ENCODE measurements around the gene CABP7.

Gene CABP7

DNA sequence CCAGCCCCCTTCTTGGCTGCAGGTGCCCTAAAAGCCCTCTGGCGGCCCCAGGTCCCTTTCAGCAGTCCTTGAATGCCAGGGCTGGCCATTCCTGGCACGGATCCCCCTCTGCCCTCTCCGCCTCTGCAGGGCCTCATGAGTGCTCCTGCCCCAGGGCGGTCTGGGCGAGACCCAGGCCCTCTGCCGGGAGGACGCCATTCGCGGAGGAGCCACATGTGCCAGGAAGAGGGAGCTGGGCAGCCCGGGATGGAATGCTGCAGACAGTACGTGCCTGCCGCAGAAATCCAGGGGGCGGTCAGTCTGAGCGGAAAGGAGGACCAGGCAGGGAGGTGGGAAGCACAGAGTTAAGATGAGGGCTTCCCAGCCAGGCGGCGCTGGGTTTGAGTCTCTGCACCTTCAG is 2.8 kb downstream of the CABP7 start:
- no peak for DNase-seq (ENCODE audit: low read depth, low spot score)

- no peak for DNase-seq (ENCODE audit: low read depth, low spot score)
Observed at GRCh38 chr22:29723766-29724165, 4.0 kb downstream of the CABP7 start.

GRCh38 chr22:29724843-29725242 is 5.0 kb downstream of the CABP7 start:
- no peak for DNase-seq (ENCODE audit: low read depth, low spot score)

- DNase-seq (ENCODE audit: low read depth, low spot score): no peak
Observed at GRCh38 chr22:29726106-29726505, 6.3 kb downstream of the CABP7 start.

DNA sequence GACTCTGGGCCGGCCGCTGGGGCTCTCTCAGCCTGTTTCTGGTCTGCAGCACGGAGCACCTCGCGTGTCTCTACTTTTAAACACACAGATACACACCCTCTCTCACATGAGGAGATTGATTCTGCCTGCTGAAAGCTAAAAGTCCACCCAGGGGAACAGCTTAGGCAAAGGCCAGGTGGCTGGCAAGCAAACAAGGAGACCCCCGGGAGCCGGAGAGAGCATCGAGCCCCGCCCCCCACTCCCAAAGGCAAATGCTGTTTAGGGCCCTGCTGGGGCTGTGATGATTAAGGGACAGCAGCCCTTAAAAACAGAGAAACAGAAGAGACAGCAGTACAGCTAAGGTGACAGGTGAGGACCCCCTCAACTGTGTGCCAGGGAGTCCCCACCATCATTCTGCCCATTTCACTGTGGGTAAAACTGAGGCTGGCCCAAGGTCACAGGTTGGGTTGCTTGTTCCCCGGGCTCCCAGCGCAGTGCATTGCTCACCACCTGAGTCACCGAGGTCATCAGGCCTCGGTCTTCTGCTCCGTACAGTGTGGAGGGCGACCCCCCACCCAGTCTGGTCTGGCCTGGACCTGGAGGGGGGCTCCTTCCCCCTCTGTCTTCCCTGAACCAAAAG is 6.8 kb downstream of the CABP7 start:
- no peak for DNase-seq (ENCODE audit: low read depth, low spot score)

DNA sequence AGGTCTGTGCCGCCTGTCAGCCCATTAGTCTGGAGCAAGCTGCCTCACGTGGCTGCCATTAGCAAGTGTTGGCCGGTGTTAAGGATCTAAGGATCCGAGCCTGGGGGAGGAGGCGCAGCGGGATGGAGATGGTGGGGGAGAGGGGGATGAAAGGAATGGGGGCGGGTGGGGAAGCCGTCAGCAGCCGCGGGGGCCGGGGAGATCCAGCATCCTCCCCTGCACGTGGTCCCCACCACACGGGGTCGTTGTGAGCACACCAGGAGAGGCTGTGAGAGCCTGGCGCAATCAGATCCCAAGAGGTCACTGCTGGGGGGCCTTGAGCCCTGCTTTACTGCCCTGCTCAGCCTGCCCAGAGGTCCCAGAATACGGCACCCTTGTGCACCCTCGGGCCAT is 7.3 kb downstream of the CABP7 start:
- no peak for DNase-seq (ENCODE audit: low read depth, low spot score)

GRCh38 chr22:29729161-29729560 is 9.4 kb downstream of the CABP7 start:
- no peak for DNase-seq (ENCODE audit: low read depth, low spot score)

DNA sequence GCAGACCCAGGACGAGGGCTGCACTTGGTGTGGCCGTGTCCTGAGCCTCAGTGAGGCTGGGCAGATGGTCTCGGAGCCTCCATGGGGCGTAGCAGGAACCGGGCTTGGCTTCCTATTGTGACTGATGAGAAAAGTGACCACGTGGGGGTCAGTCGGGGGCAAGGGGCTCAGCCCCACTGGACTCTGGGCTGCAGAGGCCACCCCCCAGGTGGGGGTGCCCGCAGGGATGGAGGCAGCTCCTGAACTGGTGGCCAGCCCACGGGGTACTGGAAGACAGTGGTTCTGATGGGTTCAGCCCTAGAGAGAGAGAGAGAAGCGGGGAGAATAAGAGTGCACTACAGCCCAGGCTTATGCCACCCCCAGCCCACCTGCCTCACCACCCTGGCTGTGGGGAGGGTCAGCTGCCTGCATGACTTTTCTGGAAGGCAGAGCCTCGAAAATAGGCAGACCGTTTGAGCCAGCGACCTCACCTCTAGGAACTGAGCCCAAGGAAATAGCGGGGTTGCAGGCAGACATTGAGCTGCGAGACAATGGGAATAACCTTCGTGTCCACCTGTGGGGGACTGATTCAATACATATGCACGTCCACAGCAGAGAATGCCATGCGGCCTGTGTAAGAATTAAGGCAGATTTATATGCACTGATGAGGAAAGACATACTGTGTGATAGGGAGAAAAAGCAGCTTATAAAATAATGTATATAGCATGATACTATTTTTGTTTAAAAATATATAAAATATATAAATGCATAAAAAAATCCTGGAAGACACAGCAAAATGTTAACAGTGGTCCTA is 11.5 kb downstream of the CABP7 start:
- DNase-seq (ENCODE audit: low read depth, low spot score): no peak

GRCh38 chr22:29732883-29733282 is 13.1 kb downstream of the CABP7 start:
- no peak for DNase-seq (ENCODE audit: low read depth, low spot score)

- no peak for DNase-seq (ENCODE audit: low read depth, low spot score)
Observed at GRCh38 chr22:29733362-29734201, 13.8 kb downstream of the CABP7 start.

DNA sequence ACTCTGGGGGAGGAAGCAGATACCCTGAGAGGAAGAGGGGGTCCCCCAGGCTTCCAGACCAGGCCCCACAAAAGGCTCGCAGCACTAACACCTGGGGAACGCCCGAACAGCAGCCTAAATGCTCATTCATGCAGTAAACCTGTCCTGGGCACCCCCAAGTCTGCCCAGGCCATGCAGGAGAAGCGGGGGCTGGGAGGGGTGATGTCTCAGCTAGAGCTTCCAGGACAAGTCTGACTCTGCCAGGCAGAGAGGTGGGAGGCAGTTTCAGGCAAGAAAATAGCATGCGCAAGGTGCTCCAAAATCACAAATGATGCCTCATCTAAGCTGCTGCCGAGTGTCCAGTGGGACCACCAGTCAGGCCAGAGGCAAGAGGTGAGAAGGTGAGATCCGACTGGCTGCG is 14.6 kb downstream of the CABP7 start:
- no peak for DNase-seq (ENCODE audit: low read depth, low spot score)

GRCh38 chr22:29734838-29735237 is 15.0 kb downstream of the CABP7 start:
- DNase-seq (ENCODE audit: low read depth, low spot score): no peak

DNA sequence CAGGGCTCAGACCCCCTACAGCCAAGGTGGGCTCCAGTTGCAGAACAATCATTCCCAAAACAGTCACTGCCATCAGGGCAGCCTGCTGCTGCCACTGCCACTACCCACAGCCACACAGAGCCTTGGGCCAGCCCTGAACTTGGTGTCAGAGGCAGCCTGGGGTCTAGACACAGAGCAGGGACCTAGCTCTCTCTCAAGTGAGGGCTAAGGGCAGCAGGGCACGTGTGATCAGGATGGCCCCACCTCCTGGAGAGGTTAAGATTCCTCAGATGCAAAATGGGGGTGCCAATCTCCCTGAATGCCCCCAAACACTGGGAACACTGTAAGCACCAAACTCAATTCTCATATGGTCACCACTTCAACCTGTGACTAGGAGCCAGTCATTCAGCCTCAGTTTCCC is 15.6 kb downstream of the CABP7 start:
- no peak for DNase-seq (ENCODE audit: low read depth, low spot score)

GRCh38 chr22:29737251-29738117 is 17.7 kb downstream of the CABP7 start:
- no peak for DNase-seq (ENCODE audit: low read depth, low spot score)

DNA sequence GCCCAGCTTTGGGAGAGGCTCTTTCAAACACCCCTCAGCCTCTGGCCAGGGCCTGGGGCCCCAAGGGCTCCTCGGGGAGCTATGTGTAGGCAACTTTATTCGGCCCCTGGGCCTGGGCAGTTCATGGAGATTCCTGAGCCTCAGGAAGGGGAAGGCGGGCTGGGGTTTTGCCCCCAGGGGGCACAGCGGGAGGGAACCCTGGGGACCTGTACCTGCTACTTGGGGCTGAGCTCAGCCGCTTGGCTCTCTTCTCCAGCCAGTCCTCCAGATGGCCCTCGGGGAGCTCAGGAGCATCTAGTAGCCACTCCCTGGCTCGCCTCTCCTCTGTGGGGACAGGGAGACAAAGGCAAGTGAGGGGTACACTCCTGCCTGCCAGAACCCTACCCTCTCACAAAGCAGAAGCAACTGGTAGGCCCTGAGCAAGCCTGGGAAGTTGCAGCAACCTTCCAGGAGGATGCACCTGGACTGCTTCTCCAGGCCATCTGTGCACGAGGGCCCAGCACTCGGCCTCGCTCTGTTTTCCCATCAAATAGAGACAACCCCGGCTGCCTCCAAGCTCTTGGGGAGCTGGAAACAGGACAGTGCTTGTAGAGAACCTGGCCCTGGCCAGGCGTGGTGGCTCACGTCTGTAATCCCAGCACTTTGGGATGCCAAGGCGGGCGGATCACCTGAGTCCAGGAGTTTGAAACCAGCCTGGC is 18.5 kb downstream of the CABP7 start:
- no peak for DNase-seq (ENCODE audit: low read depth, low spot score)

- DNase-seq (ENCODE audit: low read depth, low spot score): no peak
Observed at GRCh38 chr22:29739346-29739875, 19.6 kb downstream of the CABP7 start.

GRCh38 chr22:29740216-29740615 is 20.4 kb downstream of the CABP7 start:
- DNase-seq (ENCODE audit: low read depth, low spot score): no peak

GRCh38 chr22:29741926-29742325 is 22.1 kb downstream of the CABP7 start:
- no peak for DNase-seq (ENCODE audit: low read depth, low spot score)

DNA sequence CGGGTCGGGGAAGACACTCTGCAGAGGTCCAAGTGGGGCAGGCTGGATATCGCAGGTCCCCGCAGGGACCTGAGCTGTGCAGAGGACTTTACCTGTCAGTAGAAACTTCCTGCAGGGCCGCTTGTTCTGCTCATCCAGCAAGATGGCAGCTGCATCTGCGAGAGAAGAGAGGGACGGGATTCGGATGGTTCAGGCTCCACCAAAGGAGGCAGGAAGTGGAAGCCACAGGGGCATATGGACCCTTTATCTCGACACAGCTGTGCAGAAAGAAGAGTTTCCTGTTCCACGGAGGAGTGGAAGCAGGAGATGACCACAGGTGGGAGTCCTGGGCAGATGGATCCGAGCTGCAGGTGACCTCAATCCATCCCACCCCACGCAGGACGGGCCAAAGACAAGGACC is 22.5 kb downstream of the CABP7 start:
- no peak for DNase-seq (ENCODE audit: low read depth, low spot score)

GRCh38 chr22:29744902-29745301 is 25.1 kb downstream of the CABP7 start:
- no peak for DNase-seq (ENCODE audit: low read depth, low spot score)

- no peak for DNase-seq (ENCODE audit: low read depth, low spot score)
Observed at GRCh38 chr22:29747832-29748231, 28.0 kb downstream of the CABP7 start.

Measured in activated CD4-positive, CD25-positive, alpha-beta regulatory T cell treated with anti-CD3 and anti-CD28 coated beads, Interleukin-2, amount 50 U/mL, for 16 hours (primary cell).